Fibroblast of skin of right biceps (primary cell): ENCODE measurements around the gene CTSH.

Source experiments
- DNase-seq: peaks from one replicate; pipeline ENCODE4 v3.0.0-alpha.2; 2013

The CTSH gene

GRCh38 chr15:78977591-78978347 lies 32.9 kb upstream of the CTSH start:
- DNase-seq: no peak

DNA sequence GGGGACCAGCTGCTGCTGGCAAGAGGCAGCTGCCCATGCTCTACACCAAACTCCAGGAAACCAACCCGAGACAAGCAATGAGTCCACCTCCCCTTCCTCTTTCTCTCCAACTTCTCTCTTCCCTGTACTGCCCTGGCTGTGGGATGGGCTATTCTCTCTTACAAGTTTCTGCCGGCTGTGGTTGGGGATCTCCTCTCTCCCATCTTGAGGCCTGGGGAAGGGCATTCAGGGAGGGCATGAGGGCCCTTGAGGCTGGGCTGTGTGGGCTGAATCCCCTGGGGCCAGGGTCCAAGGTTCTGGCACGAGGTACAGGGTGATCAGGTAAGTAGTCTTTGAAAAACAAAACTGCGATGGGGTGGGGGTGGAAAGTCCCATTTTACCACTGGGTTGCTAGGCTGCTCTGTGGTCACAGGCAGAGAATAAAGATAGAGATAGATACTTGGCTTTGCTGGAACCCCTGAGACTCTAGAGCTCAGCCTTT lies 32.3 kb upstream of the CTSH start:
- DNase-seq: no peak

DNA sequence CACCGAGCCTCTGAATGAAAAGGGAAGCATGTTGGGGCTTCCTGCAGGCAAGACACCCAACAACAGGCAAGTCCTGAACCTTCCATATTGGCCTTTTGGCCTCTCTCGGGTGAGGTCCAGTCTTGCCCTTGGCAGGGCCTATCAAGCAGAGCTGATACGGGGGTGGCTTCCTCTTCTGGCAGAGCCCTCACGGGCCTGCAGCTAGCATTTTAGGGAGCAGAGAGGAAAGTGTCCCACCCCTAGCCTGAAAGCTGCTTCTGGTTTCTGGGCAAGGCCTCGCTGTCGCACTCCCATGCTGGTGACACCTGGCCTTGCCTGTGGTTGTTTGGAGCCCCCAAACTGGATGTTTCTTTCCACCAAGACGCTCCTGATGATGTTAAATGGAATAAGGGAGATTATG lies 31.8 kb upstream of the CTSH start:
- DNase-seq: no peak

DNA sequence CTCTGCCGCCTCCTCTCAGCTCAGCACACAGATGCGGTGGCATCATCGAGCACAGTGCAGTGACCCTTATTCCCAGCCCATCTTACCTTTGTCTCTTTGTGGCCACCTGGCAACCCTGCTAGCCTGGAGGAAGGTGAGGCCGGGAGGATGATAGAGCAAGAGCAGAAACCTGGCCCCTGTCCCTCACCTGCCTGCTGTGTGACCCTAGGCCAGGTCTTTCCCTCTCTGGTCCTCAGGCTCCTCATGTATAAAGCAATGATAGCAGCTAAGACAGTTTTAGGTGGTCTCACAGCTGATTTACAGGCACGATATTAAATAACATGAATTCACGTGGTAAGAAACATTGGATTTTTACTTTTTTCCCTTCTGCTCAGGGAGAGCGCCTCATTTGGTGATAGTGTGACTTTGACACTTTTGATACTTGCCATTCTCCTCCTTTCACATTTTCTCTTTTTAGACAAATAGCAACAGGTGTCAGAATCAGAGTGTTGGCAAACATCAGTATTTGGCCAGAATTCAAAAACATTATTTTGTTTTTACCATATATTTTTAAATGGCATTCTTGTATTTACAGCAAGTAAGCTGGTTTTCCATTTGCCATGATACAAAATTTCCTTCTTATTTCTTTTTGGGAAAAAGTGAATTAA lies 29.5 kb upstream of the CTSH start:
- DNase-seq: no peak

- DNase-seq: no peak
These were observed 25.0 kb upstream of the CTSH start for GRCh38 chr15:78969687-78970349.

- DNase-seq: no peak
These were observed 23.9 kb upstream of the CTSH start for GRCh38 chr15:78968539-78969271.

DNA sequence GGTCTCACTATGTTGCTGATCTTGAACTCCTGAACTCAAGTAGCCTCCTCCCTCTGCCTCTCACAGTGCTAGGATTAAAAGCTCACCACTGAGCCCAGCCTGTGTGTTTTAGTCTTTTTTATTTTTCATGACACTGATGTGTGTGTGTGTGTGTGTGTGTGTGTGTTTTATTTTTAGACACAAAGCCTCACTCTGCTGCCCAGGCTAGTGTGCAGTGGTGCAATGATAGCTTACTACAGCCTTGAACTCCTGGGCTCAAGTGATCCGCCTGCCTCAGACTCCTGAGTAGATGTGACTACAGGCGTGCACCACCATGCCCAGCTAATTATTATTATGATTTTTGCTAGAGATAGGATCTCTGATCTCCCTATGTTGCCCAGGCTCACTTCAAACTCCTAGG lies 23.3 kb upstream of the CTSH start:
- no peak for DNase-seq

DNA sequence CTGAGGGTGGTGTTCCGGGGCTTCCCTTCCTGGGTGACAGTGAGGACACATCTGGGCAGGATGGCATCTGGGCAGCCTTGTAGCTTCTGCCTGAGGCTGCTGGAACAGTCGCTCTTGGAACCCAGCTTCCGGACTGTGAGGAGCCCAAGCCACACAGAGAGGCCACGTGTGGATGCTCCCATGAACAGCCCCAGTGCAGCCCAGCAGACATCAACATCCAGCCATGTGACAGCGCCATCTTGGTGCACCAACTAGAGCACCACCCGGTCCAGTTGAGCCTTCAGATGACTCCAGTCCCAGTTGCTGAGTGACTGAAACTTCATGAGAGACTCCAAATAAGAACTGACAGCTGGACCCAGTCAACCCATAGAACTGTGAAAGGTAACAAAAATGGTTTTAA lies 15.5 kb upstream of the CTSH start:
- DNase-seq: no peak

DNA sequence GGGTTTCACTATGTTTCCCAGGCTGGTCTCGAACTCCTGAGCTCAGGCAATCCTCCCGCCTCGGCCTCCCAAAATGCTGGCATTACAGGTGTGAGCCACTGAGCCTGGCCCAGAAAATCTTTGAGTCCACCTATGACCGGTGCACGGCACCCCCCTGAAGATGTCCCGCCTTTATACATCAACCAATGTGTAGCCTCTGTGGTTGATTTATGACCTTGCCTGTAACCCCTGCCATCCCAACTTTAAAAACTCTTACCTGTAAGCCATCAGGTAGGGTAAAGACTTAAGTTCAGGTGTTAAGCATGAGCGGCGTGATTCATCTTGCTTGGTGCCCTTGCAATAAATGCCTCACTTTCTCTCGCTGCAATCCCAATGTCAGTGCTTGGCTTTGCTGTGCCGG lies 14.5 kb upstream of the CTSH start:
- DNase-seq: no peak

DNA sequence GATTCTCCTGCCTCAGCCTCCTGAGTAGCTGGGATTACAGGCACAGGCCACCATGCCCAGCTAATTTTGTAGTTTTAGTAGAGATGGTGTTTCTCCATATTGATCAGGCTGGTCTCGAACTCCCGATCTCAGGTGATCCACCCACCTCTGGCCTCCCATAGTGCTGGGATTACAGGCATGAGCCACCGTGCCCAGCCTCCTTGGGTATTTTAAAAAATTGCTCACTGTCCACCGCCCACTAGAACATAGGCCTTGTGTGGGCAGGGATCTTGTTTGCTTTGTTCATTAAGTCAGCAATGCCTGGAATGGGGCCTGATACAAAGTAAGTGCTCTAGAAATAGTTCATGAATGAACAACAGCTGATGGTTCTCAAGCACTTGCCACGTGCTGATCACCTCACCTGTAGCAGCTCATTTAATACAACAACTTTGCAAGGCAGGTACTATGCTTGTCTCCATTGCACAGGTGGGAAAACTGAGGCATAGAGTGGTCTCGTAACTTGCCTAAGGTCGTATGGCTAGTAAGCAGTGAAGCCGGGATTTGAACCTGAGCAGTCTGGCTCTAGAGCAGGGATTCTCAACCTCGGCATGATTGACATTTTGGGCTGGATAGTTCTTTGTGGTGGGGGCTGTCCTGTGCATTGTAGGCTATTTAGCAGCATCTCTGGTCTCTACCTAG lies 12.7 kb upstream of the CTSH start:
- DNase-seq: no peak

GRCh38 chr15:78956937-78957336 lies 12.1 kb upstream of the CTSH start:
- DNase-seq: no peak

DNA sequence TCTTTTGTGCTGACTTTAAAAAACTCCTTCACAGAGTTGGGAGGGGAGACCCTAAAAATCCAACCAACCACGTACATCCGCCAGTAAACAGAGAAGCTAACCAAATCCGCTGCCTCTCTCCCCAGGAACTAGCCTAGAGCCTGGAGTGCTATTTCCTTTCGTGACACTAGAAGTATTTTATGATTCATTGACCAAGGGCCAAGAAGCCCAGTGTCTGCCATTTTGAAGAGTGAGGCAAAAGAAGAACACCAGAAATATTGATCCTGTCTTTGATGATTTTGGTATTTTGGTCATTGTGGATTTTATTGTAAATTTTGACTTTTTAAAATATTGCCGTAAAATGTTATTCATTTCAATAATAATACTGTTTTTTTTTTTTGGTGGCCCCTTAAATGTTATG lies 10.5 kb upstream of the CTSH start:
- DNase-seq: no peak

DNA sequence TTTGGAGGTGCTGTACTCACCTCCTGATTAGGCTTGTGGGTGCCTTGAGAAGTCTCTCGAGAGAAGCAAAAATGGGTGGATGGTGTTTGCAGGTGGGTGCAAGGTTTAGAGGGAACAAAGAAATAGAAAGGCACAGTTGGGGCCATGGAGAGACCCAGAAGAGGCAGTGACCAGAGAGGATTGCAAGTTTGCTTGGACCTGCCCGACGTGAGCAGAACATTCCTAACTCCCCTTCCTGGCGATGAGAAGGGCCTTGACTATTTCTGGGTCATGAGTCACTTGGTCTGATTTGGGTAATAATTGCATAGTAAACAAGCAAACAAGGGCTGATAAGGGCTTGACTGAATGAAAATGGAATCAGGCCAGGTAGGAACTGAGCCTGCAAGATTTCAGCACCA lies 7.0 kb upstream of the CTSH start:
- no peak for DNase-seq

DNA sequence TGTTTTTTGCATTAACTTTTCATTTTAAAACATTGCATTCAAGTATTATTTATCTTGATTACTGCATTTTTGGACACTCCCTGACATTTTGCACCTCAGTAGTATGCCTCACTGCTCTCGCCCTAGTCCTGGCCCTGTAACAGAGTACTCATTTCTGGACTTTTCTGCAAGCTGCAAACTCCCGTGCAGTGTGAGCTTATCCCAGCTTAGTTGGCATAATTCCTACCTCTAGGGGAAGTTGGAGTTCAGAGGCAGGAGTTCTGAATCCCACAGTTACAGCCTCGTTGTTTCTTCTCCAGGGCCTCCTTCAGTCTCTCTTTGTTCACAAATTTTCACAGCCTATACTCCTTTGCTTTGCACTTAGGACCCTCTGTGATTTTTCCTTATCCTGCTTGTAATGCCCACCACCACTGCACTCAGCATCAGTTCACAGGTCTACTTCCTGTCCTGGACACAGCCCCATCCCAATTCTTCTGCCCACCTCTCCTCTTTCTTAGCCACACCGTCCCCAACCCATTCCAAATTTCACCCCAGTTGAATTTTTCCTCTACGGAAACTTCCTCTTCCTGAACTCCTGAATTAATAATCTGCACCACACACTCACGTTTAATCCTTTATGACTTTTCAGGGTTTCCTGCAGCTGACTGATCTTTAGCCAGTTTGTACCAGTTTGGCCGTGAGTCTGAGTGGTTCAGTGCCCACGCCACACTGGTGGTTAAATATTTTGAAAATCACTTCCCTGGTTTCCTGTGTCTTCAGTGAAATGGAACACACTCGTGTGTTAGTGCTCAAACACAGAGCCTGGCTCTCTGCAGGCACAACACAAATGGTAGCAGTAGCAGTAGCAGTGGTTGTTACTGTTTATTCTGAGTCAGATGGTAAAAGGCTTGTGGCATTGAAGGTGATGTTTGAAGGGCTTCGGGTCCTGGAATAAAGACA lies 6.3 kb upstream of the CTSH start:
- no peak for DNase-seq

DNA sequence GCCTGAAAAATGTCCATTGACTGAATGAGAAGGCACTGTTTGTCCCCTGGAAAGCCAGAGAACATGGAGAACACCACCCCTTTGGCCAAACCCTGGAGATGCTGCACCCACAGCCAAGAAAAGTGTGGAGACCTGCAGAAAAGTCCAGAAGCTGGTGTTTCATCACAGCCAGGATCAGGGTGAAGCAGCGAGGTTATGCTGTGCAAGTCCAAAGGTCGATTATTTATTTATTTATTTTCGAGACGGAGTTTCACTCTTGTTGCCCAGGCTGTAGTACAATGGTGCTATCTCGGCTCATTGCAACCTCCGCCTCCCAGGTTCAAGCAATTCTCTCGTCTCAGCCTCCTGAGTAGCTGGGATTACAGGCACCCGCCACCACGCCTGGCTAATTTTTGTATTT lies 5.5 kb upstream of the CTSH start:
- no peak for DNase-seq

DNA sequence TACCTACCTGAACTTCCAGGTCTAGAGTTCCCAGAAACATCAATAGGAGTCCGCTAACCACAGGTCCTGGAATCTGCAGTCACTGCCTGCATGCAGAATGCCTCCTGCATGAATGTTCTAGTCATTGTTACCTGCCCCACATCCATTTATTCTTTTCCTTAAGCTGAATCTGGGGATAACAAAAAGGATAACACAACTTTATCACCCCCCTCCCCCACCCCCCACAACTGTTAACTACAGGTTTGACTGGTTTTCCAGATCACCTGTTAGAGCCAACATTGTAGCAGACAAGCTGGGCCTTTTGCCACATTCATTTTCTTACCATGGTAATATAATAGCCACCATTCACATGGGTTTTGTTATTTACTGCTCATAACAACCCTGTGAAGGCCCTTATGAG lies 4.6 kb upstream of the CTSH start:
- DNase-seq: no peak

DNA sequence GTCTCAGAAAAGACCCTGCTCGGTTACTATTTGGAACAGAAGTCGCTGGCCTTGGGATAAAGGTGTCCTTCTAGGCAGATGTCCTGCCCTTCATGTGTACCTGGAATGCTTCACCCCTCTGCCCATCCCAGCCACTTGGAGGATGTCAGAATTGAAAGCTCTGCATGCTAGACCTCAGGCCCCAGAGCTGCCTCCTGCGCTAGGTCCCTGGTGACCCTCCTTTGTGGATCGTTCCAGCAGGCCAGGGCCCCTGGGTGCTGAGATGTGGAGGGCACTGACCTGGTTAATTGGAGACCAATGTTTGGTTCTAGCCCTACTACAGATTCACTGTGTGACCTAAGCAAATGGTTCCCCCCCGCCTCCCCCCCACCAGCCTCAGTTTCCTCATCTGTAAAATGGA lies 2.7 kb upstream of the CTSH start:
- DNase-seq: no peak

DNA sequence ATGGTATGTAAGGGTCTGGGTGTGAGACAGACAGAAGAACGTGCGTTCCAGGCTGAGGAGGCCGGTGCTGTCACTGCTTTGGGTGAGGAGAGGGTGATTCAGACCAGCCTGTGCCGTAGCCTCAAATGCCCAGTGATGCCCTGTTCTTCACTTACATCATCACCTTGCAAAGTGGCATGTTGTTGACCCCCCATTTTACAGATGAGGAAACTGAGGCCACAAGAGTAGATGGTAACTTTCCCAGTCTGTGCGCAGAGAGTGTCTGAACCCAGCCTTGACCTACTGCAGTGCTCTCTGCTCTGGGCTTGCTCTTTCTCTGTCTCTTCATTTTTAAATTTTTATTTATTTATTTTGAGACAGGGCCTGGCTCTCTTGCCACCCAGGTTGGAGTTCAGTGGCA lies 1.6 kb upstream of the CTSH start:
- DNase-seq: no peak

DNA sequence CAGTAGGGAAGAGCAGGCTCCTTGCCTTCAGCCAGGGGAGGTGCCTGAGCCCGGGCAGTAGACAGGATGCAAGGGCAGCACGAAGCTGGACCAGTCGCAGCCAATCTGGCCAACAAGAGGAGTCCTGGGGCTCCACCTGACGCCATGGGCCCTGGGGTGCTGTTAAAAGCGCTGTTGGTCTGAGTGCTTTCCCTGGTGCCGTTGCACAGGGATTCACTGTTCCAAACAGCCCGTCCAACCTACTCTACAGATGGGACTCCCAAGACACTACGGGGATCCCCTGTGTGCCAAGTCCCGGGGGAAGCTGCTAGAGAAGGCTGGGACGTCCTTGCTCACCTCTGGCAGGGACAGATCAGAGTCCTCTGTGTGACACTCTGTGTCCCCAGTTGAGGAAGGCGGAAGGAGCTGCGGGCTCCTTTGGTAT lies 632 bp downstream of the CTSH start:
- no peak for DNase-seq

- DNase-seq: no peak
These were observed 1.2 kb downstream of the CTSH start for GRCh38 chr15:78943692-78944091.

DNA sequence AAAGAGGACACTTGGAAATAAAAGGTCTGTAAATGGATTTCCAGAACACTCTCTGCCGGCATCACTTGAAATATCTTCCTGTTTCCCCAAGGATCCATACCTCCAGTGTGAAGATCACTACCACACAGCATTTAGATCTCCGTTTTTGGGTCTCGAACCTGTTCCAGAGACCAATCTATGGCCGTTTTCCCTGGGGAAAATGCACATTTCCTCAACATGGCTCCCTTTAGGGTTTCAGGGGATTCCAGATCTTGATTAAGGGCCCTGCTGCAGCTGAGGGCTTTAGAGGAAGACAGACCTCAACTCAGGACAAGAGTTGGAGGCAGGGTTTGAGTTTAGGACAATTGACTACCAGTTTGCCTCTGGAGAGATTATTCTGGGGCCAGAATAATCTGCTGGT lies 2.1 kb downstream of the CTSH start:
- DNase-seq: no peak
